ENCODE measurements around the gene CD2BP2.

GRCh38 chr16:30377050-30377811, 22.1 kb upstream of the CD2BP2 start:
- TF ChIP-seq CTCF (IDR thresholded peaks at IDR 0.05) (no peak), EZH2 (IDR thresholded peaks at IDR 0.05; ENCODE audit: borderline replicate concordance, insufficient read depth, low read depth, low read length, poor library complexity, severe bottlenecking) (no peak)

Measured in B cell (primary cell).